Type B pancreatic cell (in vitro differentiated cells): ENCODE data around the gene ROS1. TPM values are rescaled to one million over a fixed set of nuclear protein-coding genes. Genes with fewer than 3 reads are reported as not detected.
A peak's percentile ranks its signal among the peaks of the same experiment; 100 is the strongest.

Experiments used
- DNase-seq: peaks from one replicate; pipeline ENCODE4 v3.0.0; 2021; ENCODE audit warnings: mixed read lengths; ENCODE audit not compliant: unreplicated experiment; ENCODE audit errors: extremely low spot score
- H3K27ac Mint-ChIP-seq: 2 replicates; pipeline ENCODE4 v1.8.0; 2021; ENCODE audit warnings: mild to moderate bottlenecking, mixed read lengths
- H3K27me3 Mint-ChIP-seq: 2 replicates; pipeline ENCODE4 v1.8.0; 2021; ENCODE audit warnings: mixed read lengths
- H3K36me3 Mint-ChIP-seq: 2 replicates; pipeline ENCODE4 v1.8.0; 2021; ENCODE audit warnings: mixed read lengths
- H3K4me1 Mint-ChIP-seq: one replicate; pipeline ENCODE4 v1.8.0; 2021; ENCODE audit warnings: mixed read lengths; ENCODE audit not compliant: unreplicated experiment
- H3K4me3 Mint-ChIP-seq: 2 replicates; pipeline ENCODE4 v1.8.0; 2021; ENCODE audit warnings: mild to moderate bottlenecking, mixed read lengths
- H3K9me3 Mint-ChIP-seq: 2 replicates; pipeline ENCODE4 v1.8.0; 2021; ENCODE audit warnings: mixed read lengths
- total RNA-seq: library from RNA; stranded (reverse); gene quantifications from 2 replicates; pipeline ENCODE4 v1.2.1, GENCODE V29; 2021; ENCODE audit warnings: low replicate concordance
- TF ChIP-seq, protein P1 (sequence below): fragments of 200-600 bp; sonication (generic); conservative IDR thresholded peaks from 2 replicates; pipeline ENCODE4 v1.5.0; 2021; ENCODE audit warnings: antibody characterized with exemption, mild to moderate bottlenecking

ROS1 gene
- total RNA-seq, 1 donor from 2014 or later = 0.19 TPM

DNA sequence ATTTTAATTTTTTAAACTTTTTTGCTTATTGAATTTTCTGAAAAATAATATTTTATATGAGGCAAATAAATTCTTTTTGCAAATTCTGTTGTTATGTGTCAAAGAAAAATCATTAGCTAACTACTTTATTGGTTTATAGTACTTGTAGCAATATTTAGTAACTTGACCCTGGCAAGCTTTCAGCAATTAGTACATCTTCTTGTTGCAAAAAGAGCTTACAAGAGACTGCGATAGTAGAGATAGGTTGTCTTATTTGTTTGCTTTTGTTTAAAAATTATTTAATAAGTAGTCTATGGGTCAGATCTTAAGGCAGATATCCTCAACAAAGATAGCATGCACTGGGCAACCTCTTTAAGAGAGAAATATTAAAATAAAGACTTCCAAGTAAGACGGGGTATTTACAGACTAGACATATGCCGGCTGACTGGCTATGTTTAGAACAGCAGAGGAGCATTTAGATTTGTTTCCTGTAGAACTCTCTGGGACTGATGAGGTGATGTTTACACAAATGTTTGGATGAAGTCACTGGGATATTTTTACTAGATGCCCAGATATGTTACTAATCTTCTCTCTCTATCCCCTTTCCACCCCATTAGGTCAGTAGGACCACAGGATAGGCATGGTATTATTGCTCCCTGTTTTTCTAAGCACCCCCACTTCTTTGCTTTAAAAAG lies 135.4 kb downstream of the ROS1 start:
- Mint-ChIP-seq H3K4me3 (no peak overlapping the region), H3K27me3 (peaks cover 11% of the 10 kb centered on the region), H3K4me1 (no peaks in the 10 kb centered on the region), H3K36me3 (no peaks in the 10 kb centered on the region), H3K27ac (no peak overlapping the region), H3K9me3 (no peaks in the 10 kb centered on the region)
- no peak for DNase-seq
- TF ChIP-seq, protein P1, sequence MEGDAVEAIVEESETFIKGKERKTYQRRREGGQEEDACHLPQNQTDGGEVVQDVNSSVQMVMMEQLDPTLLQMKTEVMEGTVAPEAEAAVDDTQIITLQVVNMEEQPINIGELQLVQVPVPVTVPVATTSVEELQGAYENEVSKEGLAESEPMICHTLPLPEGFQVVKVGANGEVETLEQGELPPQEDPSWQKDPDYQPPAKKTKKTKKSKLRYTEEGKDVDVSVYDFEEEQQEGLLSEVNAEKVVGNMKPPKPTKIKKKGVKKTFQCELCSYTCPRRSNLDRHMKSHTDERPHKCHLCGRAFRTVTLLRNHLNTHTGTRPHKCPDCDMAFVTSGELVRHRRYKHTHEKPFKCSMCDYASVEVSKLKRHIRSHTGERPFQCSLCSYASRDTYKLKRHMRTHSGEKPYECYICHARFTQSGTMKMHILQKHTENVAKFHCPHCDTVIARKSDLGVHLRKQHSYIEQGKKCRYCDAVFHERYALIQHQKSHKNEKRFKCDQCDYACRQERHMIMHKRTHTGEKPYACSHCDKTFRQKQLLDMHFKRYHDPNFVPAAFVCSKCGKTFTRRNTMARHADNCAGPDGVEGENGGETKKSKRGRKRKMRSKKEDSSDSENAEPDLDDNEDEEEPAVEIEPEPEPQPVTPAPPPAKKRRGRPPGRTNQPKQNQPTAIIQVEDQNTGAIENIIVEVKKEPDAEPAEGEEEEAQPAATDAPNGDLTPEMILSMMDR = no peak

DNA sequence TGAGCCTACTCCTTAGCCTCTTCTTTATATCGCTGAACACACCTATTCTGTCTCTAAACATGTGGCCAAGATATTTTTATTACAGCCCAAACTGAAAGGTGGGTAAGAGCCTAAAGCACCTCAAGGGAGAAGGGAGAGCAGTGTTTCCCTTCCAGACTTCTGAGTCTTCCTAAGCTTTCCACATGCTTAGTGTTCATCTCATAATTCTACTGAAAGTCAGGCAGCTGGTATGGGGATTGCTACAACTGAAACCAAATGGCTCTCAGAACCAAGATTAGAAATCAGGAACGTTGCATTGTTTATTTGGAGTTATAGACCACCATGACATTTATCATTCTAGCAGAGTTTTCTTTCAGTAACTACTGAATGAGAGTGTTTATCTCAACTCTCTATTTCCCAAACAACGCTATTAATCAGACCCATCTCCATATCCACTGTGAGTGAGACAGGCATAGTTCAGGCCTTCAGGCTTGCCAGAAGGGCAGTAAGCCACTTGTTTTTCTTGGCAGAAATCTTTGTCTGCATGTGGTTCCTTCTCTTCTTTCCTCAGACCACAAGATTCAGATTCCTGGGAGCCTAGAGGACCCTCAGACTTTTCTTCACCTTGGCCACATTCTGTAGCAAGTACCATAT lies 137.5 kb downstream of the ROS1 start:
- H3K9me3 Mint-ChIP-seq = no peaks in the 10 kb centered on the region
- TF ChIP-seq, protein P1 = no peak
- no peaks in the 10 kb centered on the region for H3K4me1 Mint-ChIP-seq
- H3K27me3 Mint-ChIP-seq = peaks cover 9% of the 10 kb centered on the region
- H3K27ac Mint-ChIP-seq = no peak overlapping the region
- H3K36me3 Mint-ChIP-seq = no peaks in the 10 kb centered on the region
- no peak for DNase-seq
- no peak overlapping the region for H3K4me3 Mint-ChIP-seq

DNA sequence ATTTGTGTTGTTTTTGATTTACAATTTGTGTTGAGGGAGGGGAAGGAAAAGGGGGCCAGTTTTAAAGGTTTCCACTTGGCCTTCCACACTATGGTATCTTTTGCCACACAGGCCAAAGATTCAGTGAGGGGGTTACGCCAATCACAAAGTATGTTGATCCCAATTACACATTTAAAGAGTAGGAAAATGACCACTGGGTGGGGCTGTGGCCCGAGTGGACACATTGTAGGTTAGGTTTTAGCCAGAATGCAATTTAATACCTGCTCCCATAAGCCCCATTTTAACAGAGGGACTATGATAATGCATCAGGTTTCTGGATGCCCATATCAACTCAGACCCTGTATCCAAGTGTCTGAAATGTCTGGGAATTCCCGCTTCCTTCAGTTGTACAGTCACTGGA lies 144.8 kb downstream of the ROS1 start:
- Mint-ChIP-seq H3K4me3 (no peak overlapping the region), H3K9me3 (no peaks in the 10 kb centered on the region), H3K27ac (no peak overlapping the region), H3K36me3 (no peaks in the 10 kb centered on the region), H3K4me1 (no peaks in the 10 kb centered on the region), H3K27me3 (peaks cover 33% of the 10 kb centered on the region)
- TF ChIP-seq, protein P1 = peak; percentile 37
- no peak for DNase-seq

DNA sequence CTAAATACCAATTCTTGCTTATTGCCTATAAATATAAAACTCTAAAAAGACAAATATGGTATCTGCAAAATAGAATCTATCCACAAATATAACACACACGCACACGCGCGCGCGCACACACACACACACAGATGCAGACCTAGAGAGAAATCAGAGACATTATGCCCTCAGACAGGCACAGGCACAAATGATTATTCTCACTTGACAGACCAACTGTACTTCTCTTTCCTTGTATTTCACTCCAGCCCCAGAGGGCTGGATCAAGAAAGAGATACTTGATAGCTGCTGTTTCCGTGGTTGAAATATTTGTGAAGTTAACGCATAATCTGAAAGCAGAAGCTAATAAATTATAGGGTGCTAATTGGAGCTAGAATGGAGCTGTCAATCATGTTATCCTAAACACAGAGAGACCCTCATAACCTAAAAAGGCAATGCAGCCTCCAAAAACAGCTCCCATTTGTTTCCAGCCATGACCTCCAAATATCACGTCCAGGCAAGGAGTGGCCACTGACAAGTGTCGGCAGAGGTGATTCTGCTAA lies 148.9 kb downstream of the ROS1 start:
- peaks cover 71% of the 10 kb centered on the region for H3K27me3 Mint-ChIP-seq
- no peaks in the 10 kb centered on the region for H3K36me3 Mint-ChIP-seq

DNA sequence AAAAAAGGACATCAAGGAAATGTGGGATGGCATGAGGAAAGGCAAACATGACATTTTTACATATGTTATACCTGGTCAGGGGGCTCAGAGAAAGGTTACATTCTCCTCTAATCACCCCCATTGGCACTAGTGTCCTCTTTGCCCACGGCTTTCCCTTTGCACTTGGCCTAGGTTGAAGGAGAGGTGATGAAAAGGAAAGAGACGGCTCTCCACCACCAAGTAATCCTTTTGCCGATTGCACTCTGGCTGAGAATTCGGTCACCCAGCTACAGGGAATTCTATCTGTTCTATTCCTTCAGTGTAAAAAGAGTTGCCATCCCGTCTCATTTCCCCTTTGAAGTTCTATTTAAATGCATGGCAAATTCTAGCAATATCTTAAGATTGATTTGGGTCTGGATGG lies 150.0 kb downstream of the ROS1 start:
- Mint-ChIP-seq H3K9me3 (no peaks in the 10 kb centered on the region), H3K4me1 (no peaks in the 10 kb centered on the region), H3K36me3 (no peaks in the 10 kb centered on the region), H3K27ac (no peak overlapping the region), H3K4me3 (no peak overlapping the region), H3K27me3 (peaks cover 81% of the 10 kb centered on the region)
- DNase-seq = no peak
- TF ChIP-seq, protein P1 = no peak

More for the DNA sequence above, 148.9 kb downstream of the ROS1 start:
- Mint-ChIP-seq H3K27ac (no peak overlapping the region), H3K4me3 (no peak overlapping the region), H3K4me1 (no peaks in the 10 kb centered on the region), H3K9me3 (no peaks in the 10 kb centered on the region)
- DNase-seq = no peak
- TF ChIP-seq, protein P1 = no peak
